ENCODE data around the gene ZNF384.

GRCh38 chr12:6672143-6672542 lies 17.0 kb downstream of the ZNF384 start:
- TF ChIP-seq CTCF (IDR thresholded peaks at IDR 0.05), result no peak
- TF ChIP-seq POLR2A (IDR thresholded peaks at IDR 0.05), result no peak
- TF ChIP-seq EP300 (IDR thresholded peaks at IDR 0.05), result no peak

All from ovary (tissue), 3 donors.